SIG-M5 treated with dmso at 0.1 percent for 504 hours (cell line): ENCODE results near the gene PAK1.
"Not testable (repeated sequence)": the region's sequence is repeated elsewhere in the genome, so short reads cannot be mapped to it uniquely, and the experiment has no call there.

Source experiments
- DNase-seq: peaks from one replicate; lab custom pipeline; 2025; ENCODE audit not compliant: unreplicated experiment; lab: John Stamatoyannopoulos, UW

PAK1 gene

GRCh38 chr11:77473801-77474683 is at the start of gene PAK1:
Gene PAK1 (minus strand): TSS chr11:77474094. CDS start chr11:77392520, 81,574 bp downstream.
- peak; percentile 57 for DNase-seq

DNA sequence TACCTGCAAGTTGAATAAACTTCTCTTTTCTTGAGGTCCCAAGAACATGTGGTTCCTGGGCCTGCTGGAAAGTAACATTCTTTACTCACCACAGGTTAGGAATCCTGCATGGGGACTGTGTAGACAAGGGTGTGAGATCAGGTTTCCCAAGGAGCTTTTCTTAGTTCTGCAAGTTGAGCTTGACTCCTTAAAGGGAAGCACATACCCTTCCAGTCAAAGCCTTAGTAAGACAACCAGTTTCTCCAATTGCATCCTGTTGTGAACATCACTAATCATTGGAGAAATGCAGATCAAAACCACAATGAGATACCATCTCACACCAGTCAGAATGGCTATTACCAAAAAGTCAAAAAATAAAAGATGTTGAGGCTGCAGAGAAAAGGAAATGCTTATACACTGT is 48.3 kb upstream of the PAK1 start:
- DNase-seq: no peak

GRCh38 chr11:77519847-77520246 is 46.0 kb upstream of the PAK1 start:
- DNase-seq: no peak

DNA sequence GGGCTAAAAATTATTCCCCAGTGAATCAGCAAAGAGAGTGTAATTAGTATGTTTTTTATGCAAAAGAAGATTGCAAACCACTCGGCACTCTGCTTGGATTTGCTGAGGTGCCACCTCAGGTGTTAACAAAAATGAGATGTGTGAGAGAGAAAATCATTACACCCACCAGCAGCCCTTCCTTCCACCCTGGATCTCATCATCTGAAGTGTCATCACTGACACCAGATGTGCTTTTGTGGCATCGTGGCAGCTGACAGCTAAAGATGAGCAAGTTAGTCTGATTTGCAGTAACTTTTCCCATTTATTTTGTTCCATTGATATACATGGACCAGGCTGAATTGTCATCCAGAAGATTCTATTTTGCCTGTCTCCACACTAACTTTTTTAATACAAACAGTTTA is 44.6 kb upstream of the PAK1 start:
- no peak for DNase-seq

DNA sequence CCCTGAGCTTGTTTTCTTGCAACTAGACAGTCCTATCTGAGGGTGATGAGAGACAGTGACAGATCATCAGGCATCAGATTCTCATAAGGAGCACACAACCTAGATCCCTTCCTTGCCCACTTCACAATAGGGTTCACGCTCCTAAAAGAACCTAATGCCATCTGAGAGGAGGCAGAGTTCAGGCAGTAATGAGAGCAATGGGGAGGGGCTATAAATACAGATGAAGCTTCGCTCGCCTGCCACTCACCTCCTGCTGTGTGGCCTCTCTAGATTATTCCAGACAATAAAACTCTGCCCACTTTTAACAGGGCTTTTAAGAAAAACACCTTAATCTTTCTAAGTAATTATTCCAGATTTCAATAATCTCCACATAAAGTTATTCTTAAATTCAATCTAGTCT is 43.9 kb upstream of the PAK1 start:
- DNase-seq: no peak

DNA sequence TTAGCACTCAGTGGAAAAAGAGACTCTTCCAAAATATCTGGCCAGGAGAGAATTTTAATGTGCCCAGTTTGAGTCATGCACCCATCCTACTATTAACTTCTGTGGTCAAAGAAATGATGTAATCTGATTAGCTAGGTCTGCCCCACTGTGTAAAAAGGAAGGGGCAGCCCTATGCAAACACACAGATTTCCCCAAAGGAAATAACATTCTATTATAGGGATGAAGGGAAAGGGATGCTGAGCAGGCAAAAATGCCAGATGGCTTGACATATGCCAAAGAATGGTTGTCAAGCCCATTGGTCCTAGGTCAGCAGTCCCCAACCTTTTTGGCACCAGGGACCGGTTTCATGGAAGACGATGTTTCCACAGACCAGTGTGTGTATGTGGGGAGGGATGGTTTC is 43.3 kb upstream of the PAK1 start:
- no peak for DNase-seq

DNA sequence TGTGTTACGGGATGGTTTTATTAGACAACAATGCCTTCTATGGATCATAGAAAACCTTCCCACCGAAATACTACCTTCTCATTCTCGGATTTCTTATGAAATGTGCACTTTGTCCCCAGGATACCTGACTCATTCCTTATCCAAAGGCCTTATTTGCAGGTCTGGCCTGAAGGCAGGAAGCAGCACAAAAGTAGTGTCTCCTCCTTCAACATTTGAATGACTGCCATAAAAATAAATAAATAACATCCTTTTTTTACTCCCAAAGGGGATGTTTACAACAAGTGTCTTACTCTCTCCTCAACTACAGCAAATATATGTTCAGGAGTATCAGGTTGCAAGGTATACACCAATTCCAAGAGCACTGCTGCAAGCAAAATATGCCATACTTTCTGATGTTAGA is 41.6 kb upstream of the PAK1 start:
- peak; percentile 27 for DNase-seq

GRCh38 chr11:77515063-77515462 is 41.2 kb upstream of the PAK1 start:
- no peak for DNase-seq

GRCh38 chr11:77512092-77512491 is 38.2 kb upstream of the PAK1 start:
- peak; percentile 25 for DNase-seq

DNA sequence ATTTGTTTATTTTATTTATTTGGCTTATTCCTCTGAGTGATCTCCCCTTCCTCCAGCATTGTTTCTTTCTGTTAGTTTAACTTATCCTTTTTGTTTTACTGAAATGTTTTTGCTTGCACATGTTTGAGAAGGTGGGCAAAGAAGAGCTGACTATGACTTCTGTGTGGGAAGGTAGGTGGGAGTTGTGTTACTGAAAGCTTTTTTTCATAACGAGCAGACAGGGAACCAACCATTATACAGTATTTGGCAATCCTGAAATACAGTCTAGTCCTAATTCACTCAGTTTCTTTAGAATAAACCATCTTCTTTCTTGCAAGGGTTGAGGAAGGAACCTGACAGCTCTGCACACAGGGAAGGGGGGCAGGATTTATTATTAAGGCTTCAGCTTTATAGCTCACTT is 37.0 kb upstream of the PAK1 start:
- DNase-seq: no peak

- no peak for DNase-seq
These were observed 36.2 kb upstream of the PAK1 start for GRCh38 chr11:77510095-77510494.

DNA sequence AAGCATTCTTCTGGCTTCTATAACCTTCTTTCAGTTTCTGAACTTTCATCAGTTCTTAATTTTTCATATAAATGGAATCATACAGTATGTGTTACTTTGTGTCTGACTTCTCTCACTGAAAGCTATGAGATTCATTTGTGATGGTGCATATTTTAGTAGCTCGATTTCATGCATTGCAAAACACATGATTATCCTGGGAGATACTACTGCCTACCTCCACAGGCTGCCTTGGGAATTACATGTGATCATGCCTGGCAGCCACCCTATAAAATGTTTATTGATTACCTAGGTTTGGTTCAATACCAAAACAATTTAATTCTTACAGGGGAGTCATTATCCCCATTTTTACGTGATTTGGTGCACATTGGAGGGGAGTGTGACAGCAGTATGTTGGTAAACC is 34.1 kb upstream of the PAK1 start:
- no peak for DNase-seq

DNA sequence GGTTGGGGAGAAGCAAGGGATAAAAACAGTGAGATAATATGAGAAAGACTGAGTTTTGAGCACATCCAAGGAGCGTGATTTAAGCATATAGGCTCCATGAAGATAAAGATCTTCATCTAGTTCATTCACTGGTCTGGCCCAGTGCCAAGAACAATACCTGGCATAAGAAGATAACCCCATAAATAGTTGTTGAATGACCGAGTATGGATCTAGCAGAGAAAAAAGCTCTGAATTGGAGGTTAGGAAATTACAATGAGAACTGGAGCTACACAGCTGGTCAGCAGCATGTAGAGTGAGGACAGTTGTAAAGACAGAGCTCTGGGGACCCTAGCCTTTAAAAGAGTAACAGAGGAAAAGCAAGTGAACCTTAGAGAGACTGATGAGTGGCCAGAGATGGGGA is 33.0 kb upstream of the PAK1 start:
- no peak for DNase-seq

- DNase-seq: no peak
These were observed 32.1 kb upstream of the PAK1 start for GRCh38 chr11:77505956-77506355.

- no peak for DNase-seq
These were observed 29.1 kb upstream of the PAK1 start for GRCh38 chr11:77503006-77503405.

DNA sequence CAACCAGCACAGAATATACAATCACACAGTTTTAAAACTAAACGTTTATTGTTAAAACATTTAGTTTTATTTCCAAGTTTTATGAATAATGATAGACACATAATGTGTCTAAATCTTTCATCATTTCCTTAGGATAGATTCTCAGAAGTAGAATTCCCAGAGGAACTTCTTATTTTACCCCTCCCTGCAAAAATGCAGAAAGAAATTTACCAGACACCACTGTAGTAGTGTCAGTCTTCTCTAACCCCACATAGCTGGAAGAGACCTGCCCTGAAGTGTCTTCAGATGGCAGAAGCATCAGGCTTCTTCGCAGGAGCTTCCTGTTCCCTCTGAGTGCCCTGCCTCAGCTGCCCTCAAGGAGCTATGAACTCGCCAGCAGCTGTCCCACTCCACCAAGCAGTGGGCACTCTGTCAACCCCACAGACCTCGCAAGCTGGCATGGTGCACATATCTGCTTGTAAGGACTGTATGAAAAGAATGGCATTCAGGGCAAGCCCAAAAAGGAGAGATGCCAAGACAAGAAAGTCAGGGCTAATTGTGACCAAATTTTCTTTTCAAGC is 28.5 kb upstream of the PAK1 start:
- DNase-seq: no peak

DNA sequence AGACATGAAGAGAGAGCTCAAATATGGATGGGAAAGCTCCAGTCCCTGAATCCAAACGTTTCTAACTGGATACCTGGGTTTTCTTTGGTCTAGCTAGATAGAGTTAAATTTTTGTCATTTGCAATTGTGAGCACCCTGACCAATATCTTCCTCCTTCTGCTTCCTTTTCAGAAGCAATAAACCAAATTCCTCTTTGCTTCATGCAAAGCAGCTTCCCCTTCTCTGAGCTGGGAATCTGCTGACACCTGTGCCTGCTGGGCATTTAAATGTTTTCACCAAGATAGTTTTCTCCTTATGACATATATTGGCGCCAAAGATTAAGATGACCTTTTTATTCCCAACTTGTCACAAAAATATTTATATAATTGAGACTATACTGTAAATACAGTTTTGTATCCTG is 27.9 kb upstream of the PAK1 start:
- DNase-seq: peak; percentile 57

DNA sequence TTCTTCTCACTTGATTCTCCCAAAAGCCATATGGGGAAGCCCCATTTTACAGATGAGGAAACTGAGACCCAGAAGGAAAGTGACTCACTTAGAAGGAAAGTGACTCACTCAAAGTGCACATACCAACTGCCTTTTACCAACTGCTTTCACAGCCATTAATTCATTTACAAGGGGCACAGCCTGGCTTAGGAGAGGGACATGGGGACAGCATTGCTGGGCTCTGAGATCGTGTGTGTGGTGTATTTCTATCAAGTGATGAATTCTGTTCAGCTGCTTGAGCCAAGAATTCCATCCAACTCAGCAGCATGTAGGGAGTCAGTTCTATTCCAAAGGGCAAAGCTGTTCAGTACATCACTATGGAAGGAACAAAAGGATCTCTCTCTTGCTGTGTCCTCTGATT is 23.5 kb upstream of the PAK1 start:
- no peak for DNase-seq

DNA sequence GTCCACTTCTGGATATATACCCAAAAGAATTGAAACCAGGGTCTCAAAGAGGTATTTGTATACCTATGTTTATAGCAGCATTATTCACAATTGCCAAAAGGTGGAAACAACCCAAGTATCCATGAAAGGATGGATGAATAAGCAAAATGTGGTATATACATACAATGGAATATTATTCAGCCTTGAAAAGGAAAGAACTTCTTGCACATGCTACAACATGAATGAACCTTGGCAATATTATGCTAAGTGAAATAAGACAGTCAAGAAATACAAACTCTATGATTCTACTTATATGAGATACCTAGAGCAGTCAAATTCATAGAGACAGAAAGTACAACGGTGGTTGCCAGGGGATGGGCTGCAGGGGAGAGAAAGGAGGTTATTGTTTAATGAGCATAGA is 21.6 kb upstream of the PAK1 start:
- DNase-seq: no peak

- not testable (repeated sequence) for DNase-seq
These were observed 16.1 kb upstream of the PAK1 start for GRCh38 chr11:77490035-77490434.

DNA sequence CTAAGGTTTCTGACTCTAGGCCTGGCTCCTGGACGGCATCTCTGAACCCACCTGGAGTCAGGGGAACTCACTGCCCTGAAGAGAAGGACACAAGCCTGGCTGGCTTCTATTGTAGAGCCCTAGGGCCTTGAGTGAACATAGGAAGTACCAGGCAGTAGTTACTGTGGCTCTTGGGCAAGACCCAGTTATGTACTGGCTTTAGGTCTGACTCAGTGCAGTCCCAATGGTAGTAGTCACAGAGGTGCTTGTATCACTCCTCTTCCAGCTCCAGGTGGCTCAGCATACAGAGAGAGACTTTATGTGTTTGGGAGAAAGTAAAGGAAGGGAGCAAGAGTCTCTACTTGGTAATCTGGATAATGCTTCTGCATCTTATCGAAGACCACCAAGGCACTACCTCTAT is 13.9 kb upstream of the PAK1 start:
- DNase-seq: no peak

- no peak for DNase-seq
These were observed 6.0 kb upstream of the PAK1 start for GRCh38 chr11:77479746-77480352.
